Left lung (tissue), 10 donors: ENCODE measurements around the gene SMAD4. TPM values are rescaled to one million over a fixed set of nuclear protein-coding genes. Genes with fewer than 3 reads are reported as not detected.

ENCODE experiments used
- ATAC-seq: fragments of 200-7000 bp; cut with Tn5 transposase; one replicate; pipeline ENCODE4 v1.9.1; 2020; ENCODE audit warnings: moderate library complexity
- DNase-seq, 4 donors: peaks; one replicate each; pipeline ENCODE4 v3.0.0-alpha.2; 2013 to 2020
- H3K27ac ChIP-seq, 2 donors: fragments of 200-600 bp; sonication (generic) in 1 of 2; one replicate each; pipeline versions ENCODE4 v1.5.0 to v1.8.0; 2020 to 2021
- H3K27me3 ChIP-seq, 2 donors: fragments of 200-600 bp; sonication (generic) in 1 of 2; one replicate each; pipeline versions ENCODE4 v1.5.0 to v1.8.0; 2020 to 2021
- H3K36me3 ChIP-seq, 2 donors: fragments of 200-600 bp; sonication (generic) in 1 of 2; one replicate each; pipeline versions ENCODE4 v1.5.0 to v1.8.0; 2020 to 2021
- H3K4me1 ChIP-seq, 2 donors: fragments of 200-600 bp; one replicate each; pipeline ENCODE4 v1.8.0; 2021
- H3K4me3 ChIP-seq, 2 donors: fragments of 200-600 bp; sonication (generic) in 1 of 2; one replicate each; pipeline versions ENCODE4 v1.5.0 to v1.8.0; 2020 to 2021; ENCODE audit warnings: mild to moderate bottlenecking in 1 of 2
- H3K9me3 ChIP-seq, 2 donors: fragments of 200-600 bp; sonication (generic) in 1 of 2; one replicate each; pipeline versions ENCODE4 v1.5.0 to v1.8.0; 2020 to 2021
- intact Hi-C, 2 donors: fragments of 100-400 bp; cut with DNase I; formaldehyde crosslinking; loops; one replicate each; pipeline versions ENCODE4 v1.11.2 to v1.14.2; 2022
- polyA plus RNA-seq, 6 donors: library from polyadenylated mRNA; unstranded; fragments of 120-200 nt; gene quantifications; one replicate each; pipeline ENCODE4 v1.2.1, GENCODE V29; 2013; ENCODE audit not compliant: insufficient read length in 6 of 6
- total RNA-seq, 2 donors: library from RNA; stranded (reverse); fragmentation: NEBNext Ultra II Directional; extraction: Animal tissue kit (Norgen Biotek cat#: 25700); gene quantifications; one replicate each; pipeline ENCODE4 v1.2.1, GENCODE V29; 2021
- TF ChIP-seq, protein P1 (sequence below), 2 donors: fragments of 200-600 bp; sonication (generic) in 1 of 2; IDR thresholded peaks; one replicate each; pipeline versions ENCODE4 v1.5.0 to v1.8.0; 2021; ENCODE audit warnings: antibody characterized with exemption in 2 of 2
- donor health status: DM: no; HTN: yes; CAD: no.
- donor health status: DM: no; HTN: no; CAD: no.

The SMAD4 gene
- total and polyA plus RNA-seq, 8 donors, result 90.7 to 170 (median 143) TPM

DNA sequence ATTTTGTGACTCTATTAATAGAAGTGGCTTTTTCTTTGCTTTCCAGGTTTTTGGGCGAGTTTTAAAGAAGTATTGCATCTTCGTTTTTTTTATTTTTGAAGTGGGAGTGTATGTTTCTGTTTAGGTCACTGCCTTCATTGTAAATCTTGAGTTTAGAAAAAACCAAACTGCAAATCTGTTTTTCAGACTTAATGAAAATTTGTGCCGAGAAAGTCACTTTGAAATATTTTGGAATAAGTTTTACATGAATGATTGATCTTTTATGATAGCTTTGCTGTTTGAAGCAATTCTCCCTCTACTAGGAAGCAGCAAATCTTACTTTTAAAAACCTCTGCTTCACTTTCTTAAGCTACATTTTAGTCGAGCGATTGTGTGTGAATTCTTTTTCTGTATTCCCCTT is 2.2 kb downstream of the SMAD4 start:
- H3K36me3 ChIP-seq, result peaks cover 0 to 18% of the 10 kb centered on the region in 2 donors
- TF ChIP-seq, protein P1, sequence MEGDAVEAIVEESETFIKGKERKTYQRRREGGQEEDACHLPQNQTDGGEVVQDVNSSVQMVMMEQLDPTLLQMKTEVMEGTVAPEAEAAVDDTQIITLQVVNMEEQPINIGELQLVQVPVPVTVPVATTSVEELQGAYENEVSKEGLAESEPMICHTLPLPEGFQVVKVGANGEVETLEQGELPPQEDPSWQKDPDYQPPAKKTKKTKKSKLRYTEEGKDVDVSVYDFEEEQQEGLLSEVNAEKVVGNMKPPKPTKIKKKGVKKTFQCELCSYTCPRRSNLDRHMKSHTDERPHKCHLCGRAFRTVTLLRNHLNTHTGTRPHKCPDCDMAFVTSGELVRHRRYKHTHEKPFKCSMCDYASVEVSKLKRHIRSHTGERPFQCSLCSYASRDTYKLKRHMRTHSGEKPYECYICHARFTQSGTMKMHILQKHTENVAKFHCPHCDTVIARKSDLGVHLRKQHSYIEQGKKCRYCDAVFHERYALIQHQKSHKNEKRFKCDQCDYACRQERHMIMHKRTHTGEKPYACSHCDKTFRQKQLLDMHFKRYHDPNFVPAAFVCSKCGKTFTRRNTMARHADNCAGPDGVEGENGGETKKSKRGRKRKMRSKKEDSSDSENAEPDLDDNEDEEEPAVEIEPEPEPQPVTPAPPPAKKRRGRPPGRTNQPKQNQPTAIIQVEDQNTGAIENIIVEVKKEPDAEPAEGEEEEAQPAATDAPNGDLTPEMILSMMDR (IDR thresholded peaks at IDR 0.05), result no peak
- H3K4me3 ChIP-seq, result peak overlapping the region in 1 of 2 donors; percentile 68
- ATAC-seq, result no peak
- peaks cover 18 to 82% of the 10 kb centered on the region in 2 donors for H3K4me1 ChIP-seq
- DNase-seq, result no peak
- H3K9me3 ChIP-seq, result no peaks in the 10 kb centered on the region
- H3K27ac ChIP-seq, result no peak overlapping the region
- no peaks in the 10 kb centered on the region for H3K27me3 ChIP-seq
- intact Hi-C loops, result no loop called here

DNA sequence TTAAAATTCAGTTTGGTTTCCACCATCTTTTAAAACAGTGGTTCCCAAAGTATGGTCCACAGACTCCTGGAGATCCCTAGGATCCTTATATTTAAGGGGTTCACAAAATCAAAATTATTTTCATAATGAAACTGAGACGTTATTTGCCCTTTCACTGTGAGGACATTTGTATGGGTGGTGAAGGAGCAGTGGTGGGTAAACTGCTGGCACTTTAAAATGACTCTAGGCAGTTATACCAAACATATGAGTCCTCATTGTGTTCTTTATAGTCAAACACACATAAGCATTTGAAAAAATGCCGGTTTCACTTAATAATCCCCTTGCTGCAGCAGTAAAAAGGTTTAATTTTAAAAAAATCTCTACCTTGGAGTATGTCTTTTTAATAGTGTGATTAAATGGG is 7.2 kb downstream of the SMAD4 start:
- no peak for DNase-seq
- Histone ChIP-seq H3K27ac (no peak overlapping the region), H3K9me3 (no peaks in the 10 kb centered on the region), H3K27me3 (no peaks in the 10 kb centered on the region), H3K4me1 (peaks cover 6 to 96% of the 10 kb centered on the region in 2 donors), H3K36me3 (peaks cover 0 to 18% of the 10 kb centered on the region in 2 donors), H3K4me3 (no peak overlapping the region)
- no peak for ATAC-seq
- intact Hi-C loops, result no loop called here
- TF ChIP-seq, protein P1 (IDR thresholded peaks at IDR 0.05), result no peak

DNA sequence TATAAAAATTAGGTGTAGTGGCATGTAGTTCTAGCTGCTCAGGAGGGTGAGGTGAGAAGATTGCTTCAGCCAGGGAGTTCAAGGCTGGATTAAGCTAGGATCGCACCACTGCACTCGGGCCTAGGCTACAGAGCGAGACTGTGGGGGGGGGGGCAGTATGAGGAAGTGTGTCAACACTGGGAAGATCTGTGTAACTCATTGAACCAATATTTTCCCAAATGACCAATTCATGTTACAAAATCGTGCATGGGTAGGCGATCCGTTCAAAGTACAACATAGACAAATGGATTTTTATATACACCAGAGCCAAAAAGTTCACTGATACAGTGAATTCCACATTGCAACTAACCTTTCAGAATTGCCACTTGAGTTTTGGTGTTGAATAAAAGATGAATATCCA is 8.1 kb downstream of the SMAD4 start:
- TF ChIP-seq, protein P1 (IDR thresholded peaks at IDR 0.05), result no peak
- ATAC-seq, result no peak
- Histone ChIP-seq H3K27ac (no peak overlapping the region), H3K9me3 (no peaks in the 10 kb centered on the region), H3K4me3 (no peak overlapping the region), H3K4me1 (peaks cover 6 to 95% of the 10 kb centered on the region in 2 donors), H3K27me3 (no peaks in the 10 kb centered on the region), H3K36me3 (peaks cover 0 to 16% of the 10 kb centered on the region in 2 donors)
- DNase-seq, result no peak
- intact Hi-C loops, result no loop called here

DNA sequence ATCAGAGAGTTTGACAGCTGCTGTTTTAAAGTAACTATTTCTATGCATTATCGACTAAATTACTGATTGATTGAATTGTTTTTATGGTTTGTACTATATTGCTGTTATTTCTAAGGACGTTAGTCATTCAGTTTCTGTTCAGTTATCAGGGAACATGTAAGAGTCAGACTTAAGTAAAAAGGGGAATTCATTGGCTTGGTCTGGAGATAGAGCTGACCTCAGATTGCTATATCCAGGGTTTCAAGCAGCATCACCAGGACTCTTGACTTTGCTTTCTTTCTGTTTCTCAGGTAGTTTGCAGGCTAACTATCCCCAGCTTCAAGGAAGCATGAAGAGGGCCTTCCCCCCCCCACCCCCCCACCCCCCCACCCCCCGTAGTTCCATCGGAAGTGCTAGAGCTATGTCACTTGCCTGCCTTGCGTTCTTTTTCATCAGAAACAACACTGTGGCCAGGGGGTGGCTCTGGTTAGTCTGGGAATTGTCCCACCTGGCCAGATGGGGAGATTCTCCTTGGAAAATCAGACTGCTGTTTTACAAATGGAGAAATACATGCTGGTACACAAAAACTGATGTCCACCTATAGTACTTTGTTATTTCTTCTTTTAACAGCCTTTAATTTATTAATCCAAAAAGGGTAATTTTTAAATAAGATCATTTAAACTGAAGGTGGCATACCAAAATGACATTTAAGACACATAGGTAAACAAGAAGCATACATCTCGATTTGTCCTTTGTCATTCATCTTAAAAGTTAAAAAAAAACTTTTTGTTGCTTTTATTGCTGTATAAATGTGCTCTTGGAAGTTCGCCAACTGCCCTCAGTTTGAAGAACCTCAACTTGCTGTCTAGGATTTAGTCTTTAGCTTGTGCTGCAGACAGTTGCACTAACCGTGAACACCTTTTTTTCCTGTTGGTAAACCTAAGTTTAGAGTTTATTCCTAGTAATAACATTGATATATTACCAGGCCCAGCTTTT is 9.4 kb downstream of the SMAD4 start:
- Histone ChIP-seq H3K27me3 (no peaks in the 10 kb centered on the region), H3K4me3 (no peak overlapping the region), H3K4me1 (peaks cover 6 to 95% of the 10 kb centered on the region in 2 donors), H3K9me3 (no peaks in the 10 kb centered on the region), H3K36me3 (peaks cover 0 to 3% of the 10 kb centered on the region in 2 donors), H3K27ac (no peak overlapping the region)
- DNase-seq (no peak), ATAC-seq (no peak)
- TF ChIP-seq, protein P1 (IDR thresholded peaks at IDR 0.05), result no peak
- intact Hi-C loops, result loop anchor here in 1 of 2 donors (10.0 kb wide), 1 partner anchor 215 kb away; the partner anchor contains the start of gene MRO

DNA sequence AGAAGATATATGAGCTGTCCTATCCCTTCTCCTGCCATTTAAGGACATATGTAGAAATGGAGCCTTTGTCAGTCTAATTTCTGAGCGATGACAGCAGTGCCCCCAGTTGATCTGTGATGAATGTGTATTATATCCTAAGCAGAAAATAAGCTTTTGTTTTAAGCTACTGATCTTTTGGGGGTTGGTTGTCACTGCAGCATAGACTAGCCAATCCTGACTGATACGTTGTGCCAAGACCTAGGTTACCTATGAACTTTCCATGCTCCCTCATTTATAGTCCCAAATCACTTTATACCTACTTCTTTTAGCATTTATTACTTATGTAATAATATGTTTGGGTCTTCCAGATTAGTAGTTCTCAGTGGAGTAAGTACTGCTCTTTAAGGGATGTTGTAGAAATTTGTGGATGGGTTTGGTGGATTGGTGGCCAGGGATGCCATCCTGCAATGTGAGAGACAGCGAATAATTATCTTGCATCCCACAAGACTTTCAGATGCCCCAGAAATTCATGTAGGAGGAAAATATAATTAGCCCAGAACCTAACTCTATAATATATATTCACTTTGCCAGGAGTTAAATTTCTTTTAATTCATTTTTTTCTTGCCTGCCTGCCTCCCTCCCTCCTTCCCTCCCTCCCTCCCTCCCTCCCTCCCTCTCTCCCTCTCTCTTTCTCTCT is 11.8 kb downstream of the SMAD4 start:
- H3K4me1 ChIP-seq, result peaks cover 5 to 87% of the 10 kb centered on the region in 2 donors
- DNase-seq (no peak), ATAC-seq (no peak)
- TF ChIP-seq, protein P1 (IDR thresholded peaks at IDR 0.05), result no peak
- no peaks in the 10 kb centered on the region for H3K36me3 ChIP-seq
- H3K27ac ChIP-seq, result no peak overlapping the region
- intact Hi-C loops, result loop anchor here in 1 of 2 donors (10.0 kb wide), 1 partner anchor 217 kb away; the partner anchor contains the start of gene MRO
- H3K4me3 ChIP-seq, result no peak overlapping the region
- no peaks in the 10 kb centered on the region for H3K27me3 ChIP-seq
- no peaks in the 10 kb centered on the region for H3K9me3 ChIP-seq
